Lower leg skin (tissue), 4 donors: ENCODE results near the gene HSFX3. TPM values are rescaled to one million over a fixed set of nuclear protein-coding genes. Genes with fewer than 3 reads are reported as not detected.
"Not testable (repeated sequence)": the region's sequence is repeated elsewhere in the genome, so short reads cannot be mapped to it uniquely, and the experiment has no call there.

Experiments used
- DNase-seq, 2 donors: peaks; one replicate each; pipeline ENCODE4 v3.0.0-alpha.2; 2019; ENCODE audit warnings: low spot score in 2 of 2
- H3K4me3 ChIP-seq: fragments of 200-600 bp; sonication (generic); 2 replicates; pipeline ENCODE4 v1.5.1; 2017; ENCODE audit warnings: mild to moderate bottlenecking, low read depth; ENCODE audit not compliant: poor library complexity, severe bottlenecking
- POLR2A ChIP-seq, 2 donors: fragments of 450-650 bp; IDR thresholded peaks; one replicate each; pipeline ENCODE4 v1.6.1; 2016 to 2017; ENCODE audit warnings: antibody characterized with exemption in 2 of 2, mild to moderate bottlenecking in 1 of 2, moderate library complexity in 1 of 2
- WGBS, 2 donors: methylation state at CpG; one replicate each; pipeline ENCODE4 v1.1.5; 2018; 5-methylcytosine and 5-hydroxymethylcytosine counted together
- intact Hi-C: fragments of 100-400 bp; cut with DNase I; formaldehyde crosslinking; loops from one replicate; pipeline ENCODE4 v1.15.0; 2023; ENCODE audit warnings: low total_unique reads
- total RNA-seq, 4 donors: library from RNA; depleted of rRNA; stranded (reverse); fragments of >200 nt; gene quantifications; one replicate each; pipeline ENCODE4 v1.1.0, GENCODE V29; 2016
- TF ChIP-seq, protein P1 (sequence below), 3 donors: fragments of 450-650 bp; IDR thresholded peaks; one replicate each; pipeline ENCODE4 v1.5.1; 2016; ENCODE audit warnings: antibody characterized with exemption in 3 of 3, mild to moderate bottlenecking in 3 of 3, moderate library complexity in 2 of 3

Gene HSFX3
- total RNA-seq: not detected

- DNase-seq, intact Hi-C loops: not testable (repeated sequence)
- WGBS, 2 donors: no CpG with 5 or more reads among the region's 6 CpGs
Measured at GRCh38 chrX:149549701-149550100, at the start of gene HSFX3. Gene HSFX3 (minus strand): TSS chrX:149549924. CDS start chrX:149549852, 72 bp downstream.

GRCh38 chrX:149598603-149599002 lies 48.9 kb upstream of the HSFX3 start:
- intact Hi-C loops, H3K4me3 ChIP-seq, DNase-seq: not testable (repeated sequence)
- WGBS, 2 donors: no CpG with 5 or more reads among the region's 11 CpGs

More at GRCh38 chrX:149549701-149550100, at the start of gene HSFX3:
- not testable (repeated sequence) for H3K4me3 ChIP-seq

- intact Hi-C loops, DNase-seq, H3K4me3 ChIP-seq: not testable (repeated sequence)
- WGBS, 2 donors: no CpG with 5 or more reads among the region's 7 CpGs
Measured at GRCh38 chrX:149595943-149596342, 46.2 kb upstream of the HSFX3 start.

DNA sequence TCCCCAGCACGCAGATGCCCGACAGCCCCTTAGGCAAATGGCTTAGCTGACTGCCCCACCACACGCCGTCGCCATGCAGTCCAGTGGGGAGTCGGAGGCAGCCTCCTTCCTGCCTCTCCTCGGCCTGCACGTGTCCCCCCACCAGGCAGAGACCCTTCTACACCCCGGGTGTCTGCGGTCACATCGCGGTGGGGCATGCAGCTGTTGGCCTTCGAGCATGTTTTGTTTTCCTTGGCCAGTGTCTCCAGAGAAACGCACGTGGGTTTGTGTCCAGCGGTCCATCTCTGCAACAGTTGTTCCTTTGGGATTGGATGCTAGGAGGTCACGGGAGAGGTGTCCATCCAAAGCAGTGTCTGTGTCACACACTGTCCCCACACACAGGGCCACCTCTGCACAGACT lies 45.5 kb upstream of the HSFX3 start, which contains the start of gene HSFX2:
Gene HSFX2 (minus strand): TSS at position 101 of the 400 bp plus-strand sequence. CDS start 614 bp downstream, outside the sequence.
- WGBS, 2 donors: no CpG with 5 or more reads among the region's 17 CpGs
- intact Hi-C loops, DNase-seq, H3K4me3 ChIP-seq: not testable (repeated sequence)

DNA sequence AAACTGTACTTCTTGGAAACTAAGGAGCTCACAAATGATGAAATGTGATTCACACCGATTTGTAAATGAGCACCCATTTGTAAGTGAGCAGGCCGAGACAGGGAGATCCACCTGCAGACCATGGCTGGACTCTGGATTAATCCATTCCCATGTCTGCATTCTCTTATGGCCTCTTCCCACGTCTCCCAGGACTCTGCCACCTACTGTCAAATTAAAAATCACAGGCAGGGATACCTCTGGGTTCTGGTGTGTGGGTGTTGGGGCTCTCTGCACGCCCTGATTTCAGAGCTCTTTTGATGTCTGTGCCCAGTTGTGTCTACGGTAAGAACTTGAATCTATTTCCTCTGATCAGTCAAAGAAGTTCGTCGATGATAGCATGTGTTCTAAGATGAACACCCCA lies 41.3 kb upstream of the HSFX3 start:
- DNase-seq, H3K4me3 ChIP-seq, intact Hi-C loops: not testable (repeated sequence)
- no CpG with 5 or more reads among the region's 7 CpGs for WGBS, 2 donors

DNA sequence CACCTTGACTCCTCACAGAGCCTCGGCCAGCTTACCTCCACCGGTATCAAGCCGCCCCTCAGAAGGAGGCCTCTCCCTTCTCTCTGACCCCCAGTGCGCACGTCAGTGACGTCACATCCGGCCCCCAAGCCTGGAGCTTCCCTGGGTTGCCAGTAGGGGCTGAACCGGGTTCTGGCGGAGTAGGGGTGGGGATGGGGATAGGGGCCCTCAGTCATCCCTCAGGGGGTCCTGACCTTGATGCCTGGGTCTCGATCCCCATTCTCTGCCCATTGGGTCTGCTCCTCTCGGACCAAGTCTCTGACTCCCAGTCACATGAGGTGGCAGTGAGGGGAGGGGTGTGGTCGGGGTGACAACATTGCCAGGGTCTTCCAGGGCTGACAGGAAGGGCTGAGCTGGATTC lies 37.6 kb upstream of the HSFX3 start, which contains the start of gene MAGEA9B:
Gene MAGEA9B (minus strand): TSS at position 101 of the 400 bp plus-strand sequence. CDS start 4,280 bp downstream, outside the sequence.
- no CpG with 5 or more reads among the region's 12 CpGs for WGBS, 2 donors
- intact Hi-C loops: not testable (repeated sequence)

GRCh38 chrX:149585631-149586030 lies 35.9 kb upstream of the HSFX3 start:
- intact Hi-C loops, H3K4me3 ChIP-seq: not testable (repeated sequence)
- DNase-seq: peak in 1 of 2 donors; percentile 52
- 86% methylated on average over 4 of the region's 17 CpGs; no CpG with 5 or more reads in 1 of the 2 donors for WGBS, 2 donors

More for the DNA sequence above, 37.6 kb upstream of the HSFX3 start, which contains the start of gene MAGEA9B:
- H3K4me3 ChIP-seq, DNase-seq: not testable (repeated sequence)

- DNase-seq, H3K4me3 ChIP-seq, intact Hi-C loops: not testable (repeated sequence)
- no CpG with 5 or more reads among the region's 1 CpG for WGBS, 2 donors
Measured at GRCh38 chrX:149573456-149573855, 23.7 kb upstream of the HSFX3 start.

DNA sequence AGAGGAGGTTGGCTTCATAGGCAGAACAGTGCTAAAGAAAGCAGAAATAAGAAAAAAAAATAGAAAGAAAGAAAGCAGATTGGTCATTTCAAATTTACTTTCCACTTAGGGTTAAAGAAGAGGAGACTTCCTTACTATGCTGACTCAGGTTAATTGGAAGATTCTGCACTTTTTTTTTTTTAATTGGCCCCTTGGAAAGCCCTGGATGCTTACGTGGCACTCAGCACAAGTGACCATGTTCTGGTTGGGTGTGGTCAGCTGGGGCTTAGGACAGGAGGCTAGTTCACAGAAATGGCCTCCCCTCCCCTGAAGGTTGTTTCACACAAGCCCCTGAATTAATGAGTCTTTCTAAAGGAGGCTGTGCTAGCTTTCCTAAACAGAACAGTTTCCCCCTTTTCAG lies 23.0 kb upstream of the HSFX3 start:
- intact Hi-C loops: no loop called here
- no peak for TF ChIP-seq POLR2A (IDR thresholded peaks at IDR 0.05)
- TF ChIP-seq, protein P1, sequence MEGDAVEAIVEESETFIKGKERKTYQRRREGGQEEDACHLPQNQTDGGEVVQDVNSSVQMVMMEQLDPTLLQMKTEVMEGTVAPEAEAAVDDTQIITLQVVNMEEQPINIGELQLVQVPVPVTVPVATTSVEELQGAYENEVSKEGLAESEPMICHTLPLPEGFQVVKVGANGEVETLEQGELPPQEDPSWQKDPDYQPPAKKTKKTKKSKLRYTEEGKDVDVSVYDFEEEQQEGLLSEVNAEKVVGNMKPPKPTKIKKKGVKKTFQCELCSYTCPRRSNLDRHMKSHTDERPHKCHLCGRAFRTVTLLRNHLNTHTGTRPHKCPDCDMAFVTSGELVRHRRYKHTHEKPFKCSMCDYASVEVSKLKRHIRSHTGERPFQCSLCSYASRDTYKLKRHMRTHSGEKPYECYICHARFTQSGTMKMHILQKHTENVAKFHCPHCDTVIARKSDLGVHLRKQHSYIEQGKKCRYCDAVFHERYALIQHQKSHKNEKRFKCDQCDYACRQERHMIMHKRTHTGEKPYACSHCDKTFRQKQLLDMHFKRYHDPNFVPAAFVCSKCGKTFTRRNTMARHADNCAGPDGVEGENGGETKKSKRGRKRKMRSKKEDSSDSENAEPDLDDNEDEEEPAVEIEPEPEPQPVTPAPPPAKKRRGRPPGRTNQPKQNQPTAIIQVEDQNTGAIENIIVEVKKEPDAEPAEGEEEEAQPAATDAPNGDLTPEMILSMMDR (IDR thresholded peaks at IDR 0.05): no peak
- 8 to 29% methylated on average over 1 of the region's 1 CpG for WGBS, 2 donors
- no peak overlapping the region for H3K4me3 ChIP-seq
- DNase-seq: no peak

DNA sequence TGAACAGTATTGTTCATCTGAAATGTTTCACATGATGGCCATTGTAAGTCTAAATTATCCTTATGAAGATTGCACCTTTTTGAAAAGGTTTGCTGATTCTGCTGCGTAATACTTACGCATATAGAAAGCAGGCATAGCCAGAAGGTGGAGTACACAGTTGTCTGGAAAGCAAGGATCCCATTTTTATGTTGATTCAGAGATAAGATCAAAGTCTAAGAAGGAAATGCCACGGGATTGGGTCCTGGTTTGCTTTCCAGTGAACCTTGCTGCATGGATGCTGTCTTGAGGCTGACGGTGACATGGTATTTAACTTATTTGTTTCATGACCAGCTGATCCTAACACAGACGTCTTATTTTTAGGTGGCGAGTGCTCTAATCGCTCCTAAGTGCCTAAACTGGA lies 22.0 kb upstream of the HSFX3 start:
- intact Hi-C loops: no loop called here
- TF ChIP-seq, protein P1 (IDR thresholded peaks at IDR 0.05): no peak
- no peak for TF ChIP-seq POLR2A (IDR thresholded peaks at IDR 0.05)
- 73 to 86% methylated on average over 7 of the region's 7 CpGs for WGBS, 2 donors
- H3K4me3 ChIP-seq: no peak overlapping the region
- DNase-seq: peak in 1 of 2 donors; percentile 31
